Stomach (tissue), 9 donors: ENCODE measurements around the gene ZNF280B. TPM values are rescaled to one million over a fixed set of nuclear protein-coding genes. Genes with fewer than 3 reads are reported as not detected.

ENCODE experiments used
- DNase-seq, 2 donors: peaks; one replicate each; pipeline versions ENCODE4 v3.0.0 to v3.0.0-alpha.2; 2013 to 2019
- H3K27ac ChIP-seq, 5 donors: fragments of 200-600 bp in 4 of 5; sonication (generic) in 4 of 5; one replicate each; pipeline ENCODE4 v1.5.1; 2013 to 2019; ENCODE audit warnings: mild to moderate bottlenecking in 1 of 5, moderate library complexity in 1 of 5
- H3K27me3 ChIP-seq, 3 donors: fragments of 200-600 bp; sonication (generic); one replicate each; pipeline ENCODE4 v1.5.1; 2017 to 2019; ENCODE audit warnings: mixed run types in 1 of 3
- H3K36me3 ChIP-seq, 4 donors: fragments of 200-600 bp; sonication (generic); 1 replicate in 3 of 4; 2 replicates in 1 of 4; pipeline ENCODE4 v1.5.1; 2016 to 2019
- H3K4me1 ChIP-seq, 4 donors: fragments of 200-600 bp; sonication (generic); one replicate each; pipeline ENCODE4 v1.5.1; 2016 to 2019
- H3K4me3 ChIP-seq, 4 donors: fragments of 200-600 bp; sonication (generic) in 3 of 4; one replicate each; pipeline ENCODE4 v1.5.1; 2016 to 2019; ENCODE audit warnings: mild to moderate bottlenecking in 1 of 4
- H3K9me3 ChIP-seq, 4 donors: fragments of 200-600 bp; sonication (generic); one replicate each; pipeline ENCODE4 v1.5.1; 2016 to 2019
- CTCF ChIP-seq, 7 experiments: fragments of 450-650 bp in 4 of 7; fragments of 200-600 bp in 3 of 7; sonication (generic) in 3 of 7; IDR thresholded peaks; one replicate each; pipeline ENCODE4 v1.5.1; 2016 to 2019; ENCODE audit warnings: antibody characterized with exemption in 7 of 7, control low read depth in 2 of 7, mild to moderate bottlenecking in 1 of 7
- EP300 ChIP-seq: sonication (generic); formaldehyde crosslinking; IDR thresholded peaks from one replicate; pipeline ENCODE4 v1.6.1; 2017; ENCODE audit warnings: antibody characterized with exemption
- POLR2A ChIP-seq, 4 donors: fragments of 450-650 bp; IDR thresholded peaks; one replicate each; pipeline ENCODE4 v1.6.1; 2016; ENCODE audit warnings: antibody characterized with exemption in 4 of 4, control low read depth in 2 of 4, mild to moderate bottlenecking in 1 of 4, moderate library complexity in 1 of 4
- POLR2AphosphoS5 ChIP-seq, 3 donors: sonication (generic); formaldehyde crosslinking; IDR thresholded peaks; one replicate each; pipeline ENCODE4 v1.6.1; 2016; ENCODE audit warnings: antibody characterized with exemption in 3 of 3
- WGBS, 5 donors: extraction: QIAGEN DNeasy Blood & Tissue Kit in 3 of 5; methylation state at CpG; one replicate each; pipeline versions ENCODE4 v1.1.5 to v1.1.7; 2013 to 2018; 5-methylcytosine and 5-hydroxymethylcytosine counted together
- intact Hi-C: fragments of 100-400 bp; cut with DNase I; formaldehyde crosslinking; loops from one replicate; pipeline ENCODE4 v1.15.1; 2023; ENCODE audit warnings: low total_unique reads
- polyA plus RNA-seq, 3 donors: library from polyadenylated mRNA; stranded (reverse); fragments of 200-250 nt; gene quantifications; one replicate each; pipeline ENCODE4 v1.2.3, GENCODE V29; 2013
- total RNA-seq, 5 donors: library from RNA; depleted of rRNA; stranded (reverse); fragments of >200 nt; gene quantifications; one replicate each; pipeline versions ENCODE4 v1.1.0 to v1.2.3, GENCODE V29; 2014 to 2016
- donor health status: healthy with polysubstance abuse.
- donor health status: Bipolar disorder and iron deficiency.
- donor health status: healthy.

Gene ZNF280B
- total and polyA plus RNA-seq, 8 donors: under 0.01 to 1.3 (median 0.15) TPM; not detected in 1

DNA sequence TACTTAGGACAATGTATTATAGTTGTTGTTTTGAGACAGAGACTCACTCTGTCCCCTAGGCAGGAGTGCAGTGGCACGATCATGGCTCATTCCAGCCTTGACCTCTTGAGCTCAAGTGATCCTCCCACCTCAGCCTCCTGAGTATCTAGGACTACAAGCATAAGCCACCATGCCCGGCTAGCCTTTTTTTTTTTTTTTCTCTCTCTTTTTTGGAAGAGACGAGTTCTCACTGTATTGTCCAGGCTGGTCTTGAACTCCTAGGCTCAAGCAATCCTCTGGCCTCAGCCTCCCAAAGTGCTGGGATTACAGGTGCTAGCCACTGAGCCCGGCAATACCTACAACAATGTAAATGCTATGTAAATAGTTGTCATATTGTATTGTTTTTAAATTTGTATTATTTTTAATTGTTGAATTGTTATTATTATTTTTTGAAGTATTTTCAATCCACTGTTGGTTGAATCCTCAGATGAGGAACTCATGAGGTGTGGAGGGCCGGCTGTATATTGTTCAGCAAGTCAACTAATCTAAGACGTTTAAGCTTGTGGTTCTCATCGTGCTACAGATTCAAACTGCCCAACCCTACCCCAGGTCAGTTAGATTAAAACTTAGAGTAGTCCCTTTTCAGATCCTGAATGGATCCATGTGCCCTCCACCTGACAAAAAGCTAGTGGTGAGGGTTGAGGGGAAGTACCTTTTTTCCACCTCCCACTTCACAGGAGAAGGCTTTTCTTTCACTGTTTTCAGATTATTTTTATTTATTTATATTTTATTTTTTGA, 23.4 kb upstream of the ZNF280B start:
- intact Hi-C loops: no loop called here
- DNase-seq: no peak
- 80 to 86% (median 82%) methylated on average over 7 of the region's 7 CpGs for WGBS, 5 donors
- H3K4me3 ChIP-seq: no peak overlapping the region
- no peaks in the 10 kb centered on the region for H3K9me3 ChIP-seq
- H3K36me3 ChIP-seq: no peaks in the 10 kb centered on the region
- no peak overlapping the region for H3K27ac ChIP-seq
- H3K4me1 ChIP-seq: no peaks in the 10 kb centered on the region
- H3K27me3 ChIP-seq: peaks cover 0 to 18% (median 0%) of the 10 kb centered on the region in 3 donors
- TF ChIP-seq POLR2A (IDR thresholded peaks at IDR 0.05) (no peak), CTCF (IDR thresholded peaks at IDR 0.05) (no peak), EP300 (no peak), POLR2AphosphoS5 (IDR thresholded peaks at IDR 0.05) (no peak)

- 89 to 90% (median 90%) methylated on average over 2 of the region's 2 CpGs; no CpG with 5 or more reads in 2 of the 5 donors for WGBS, 5 donors
- Histone ChIP-seq H3K9me3 (no peaks in the 10 kb centered on the region), H3K27me3 (peaks cover 0 to 18% (median 0%) of the 10 kb centered on the region in 3 donors), H3K36me3 (no peaks in the 10 kb centered on the region), H3K4me3 (no peak overlapping the region), H3K4me1 (no peaks in the 10 kb centered on the region), H3K27ac (no peak overlapping the region)
- no peak for DNase-seq
- intact Hi-C loops: loop anchor here (10.0 kb wide), 1 partner anchor 64 kb away; no protein-coding TSS in a partner anchor
- no peak for TF ChIP-seq POLR2A (IDR thresholded peaks at IDR 0.05)
- no peak for TF ChIP-seq EP300
- no peak for TF ChIP-seq CTCF (IDR thresholded peaks at IDR 0.05)
- TF ChIP-seq POLR2AphosphoS5 (IDR thresholded peaks at IDR 0.05): no peak
Observed at GRCh38 chr22:22528780-22529179, 20.2 kb upstream of the ZNF280B start.

DNA sequence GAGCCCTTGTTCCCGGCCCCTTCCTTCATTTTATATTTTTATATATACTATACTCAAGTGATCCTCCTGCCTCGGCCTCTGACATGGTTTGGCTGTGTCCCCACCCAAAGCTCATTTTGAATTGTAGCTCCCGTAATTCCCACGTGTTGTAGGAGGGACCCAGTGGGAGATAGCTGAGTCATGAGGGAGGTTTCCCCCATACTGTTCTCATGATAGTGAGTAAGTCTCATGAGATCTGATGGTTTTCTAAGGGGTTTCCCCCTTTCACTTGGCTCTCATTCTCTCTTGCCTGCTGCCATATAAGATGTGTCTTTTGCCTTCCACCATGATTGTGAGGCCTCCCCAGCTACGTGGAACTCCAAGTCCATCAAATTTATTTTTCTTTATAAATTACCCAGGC, 18.8 kb upstream of the ZNF280B start:
- H3K27me3 ChIP-seq: peaks cover 0 to 24% (median 0%) of the 10 kb centered on the region in 3 donors
- no peak overlapping the region for H3K4me3 ChIP-seq
- intact Hi-C loops: loop anchor here (10.0 kb wide), 1 partner anchor 63 kb away; no protein-coding TSS in a partner anchor
- no peaks in the 10 kb centered on the region for H3K9me3 ChIP-seq
- DNase-seq: no peak
- no peak for TF ChIP-seq EP300
- TF ChIP-seq POLR2A (IDR thresholded peaks at IDR 0.05): no peak
- WGBS, 5 donors: 75 to 86% (median 80%) methylated on average over 5 of the region's 5 CpGs
- no peaks in the 10 kb centered on the region for H3K36me3 ChIP-seq
- no peaks in the 10 kb centered on the region for H3K4me1 ChIP-seq
- H3K27ac ChIP-seq: no peak overlapping the region

- DNase-seq: no peak
- H3K27me3 ChIP-seq: peaks cover 0 to 34% (median 0%) of the 10 kb centered on the region in 3 donors
- H3K9me3 ChIP-seq: no peaks in the 10 kb centered on the region
- H3K36me3 ChIP-seq: no peaks in the 10 kb centered on the region
- no peak for TF ChIP-seq CTCF (IDR thresholded peaks at IDR 0.05)
- no peak for TF ChIP-seq POLR2AphosphoS5 (IDR thresholded peaks at IDR 0.05)
- no peak for TF ChIP-seq POLR2A (IDR thresholded peaks at IDR 0.05)
- TF ChIP-seq EP300: no peak
- 71 to 84% (median 78%) methylated on average over 4 of the region's 4 CpGs for WGBS, 5 donors
- no peak overlapping the region for H3K4me3 ChIP-seq
- H3K4me1 ChIP-seq: no peaks in the 10 kb centered on the region
- intact Hi-C loops: loop anchor here (10.0 kb wide), 1 partner anchor 62 kb away; no protein-coding TSS in a partner anchor
- H3K27ac ChIP-seq: no peak overlapping the region
Observed at GRCh38 chr22:22526125-22526912, 17.8 kb upstream of the ZNF280B start.
